SK-N-SH (cell line): Measurements from ENCODE around the gene CHCHD6. TPM values are rescaled to one million over a fixed set of nuclear protein-coding genes. Genes with fewer than 3 reads are reported as not detected.
A peak's percentile ranks its signal among the peaks of the same experiment; 100 is the strongest.

Experiments used
- CTCF ChIA-PET: fragments of 300-600, 350-600 bp; formaldehyde crosslinking; extraction: SDS; loops from one replicate; lab custom pipeline; 2021; lab: Yijun Ruan, JAX
- POLR2A ChIA-PET: fragments of 350-600 bp; sonication (Branson Sonifier 250); formaldehyde crosslinking; extraction: SDS; loops from one replicate; lab custom pipeline; 2020; ENCODE audit warnings: antibody characterized with exemption, inconsistent platforms; lab: Yijun Ruan, JAX
- DNase-seq: peaks from one replicate; pipeline ENCODE4 v3.0.0; 2012
- H2AFZ ChIP-seq: fragments of 200-600 bp; sonication (generic); 2 replicates; pipeline ENCODE4 v1.8.1; 2016; ENCODE audit warnings: antibody characterized with exemption, mild to moderate bottlenecking, low read depth
- H3F3A ChIP-seq: fragments of 200-600 bp; sonication (generic); replicated peaks from 2 replicates; pipeline ENCODE3; 2016; ENCODE audit warnings: antibody characterized with exemption, mild to moderate bottlenecking; ENCODE audit not compliant: insufficient read depth
- H3K27ac ChIP-seq, 2 experiments: fragments of 200-500 bp in 1 of 2; fragments of 200-600 bp in 1 of 2; sonication (Bioruptor generic) in 1 of 2; sonication (generic), shearing (Covaris generic) in 1 of 2; 2 replicates each; pipeline versions ENCODE4 v1.5.1 to v1.6.1; 2014 to 2016; ENCODE audit warnings: low read depth in 2 of 2, inconsistent platforms in 1 of 2, low read length in 1 of 2, mild to moderate bottlenecking in 1 of 2, mixed read lengths in 1 of 2
- H3K27me3 ChIP-seq: fragments of 200-600 bp; sonication (generic), shearing (Covaris generic); 2 replicates; pipeline ENCODE4 v1.6.1; 2016; ENCODE audit warnings: mixed run types; ENCODE audit not compliant: insufficient read depth
- H3K36me3 ChIP-seq, 2 experiments: fragments of 200-500 bp in 1 of 2; fragments of 200-600 bp in 1 of 2; sonication (Bioruptor generic) in 1 of 2; sonication (generic) in 1 of 2; replicated peaks in 1 of 2; 2 replicates each; pipeline versions ENCODE3 to v1.5.1; 2014 to 2016; ENCODE audit warnings: low read length in 1 of 2, mild to moderate bottlenecking in 1 of 2; ENCODE audit not compliant: insufficient read depth in 2 of 2, control insufficient read depth in 1 of 2
- H3K4me1 ChIP-seq, 2 experiments: fragments of 200-500 bp in 1 of 2; fragments of 200-600 bp in 1 of 2; sonication (Bioruptor generic) in 1 of 2; sonication (generic), shearing (Covaris generic) in 1 of 2; 2 replicates each; pipeline versions ENCODE4 v1.5.1 to v1.6.1; 2014 to 2016; ENCODE audit warnings: low read depth in 1 of 2, low read length in 1 of 2, mixed run types in 1 of 2; ENCODE audit not compliant: insufficient read depth in 2 of 2, control insufficient read depth in 1 of 2
- H3K4me2 ChIP-seq: fragments of 200-600 bp; sonication (generic), shearing (Covaris generic); 2 replicates; pipeline ENCODE4 v1.6.1; 2017; ENCODE audit warnings: mixed run types
- H3K4me3 ChIP-seq, 2 experiments: fragments of 200-500 bp in 1 of 2; fragments of 200-600 bp in 1 of 2; sonication (Bioruptor generic) in 1 of 2; sonication (generic), shearing (Covaris generic) in 1 of 2; 2 replicates each; pipeline versions ENCODE4 v1.5.1 to v1.8.1; 2014 to 2016; ENCODE audit warnings: low read depth in 2 of 2, inconsistent platforms in 1 of 2, low read length in 1 of 2, mild to moderate bottlenecking in 1 of 2, mixed read lengths in 1 of 2, moderate library complexity in 1 of 2
- H3K79me2 ChIP-seq: fragments of 200-600 bp; sonication (generic); 2 replicates; pipeline ENCODE4 v1.8.1; 2017; ENCODE audit warnings: mild to moderate bottlenecking; ENCODE audit not compliant: insufficient read depth
- H3K9ac ChIP-seq: fragments of 200-600 bp; sonication (generic); 2 replicates; pipeline ENCODE4 v1.6.1; 2017; ENCODE audit warnings: mixed run types
- H3K9me2 ChIP-seq: fragments of 200-600 bp; sonication (generic); 2 replicates; pipeline ENCODE4 v1.6.1; 2017; ENCODE audit warnings: mixed run types
- H3K9me3 ChIP-seq: fragments of 200-600 bp; sonication (generic); 2 replicates; pipeline ENCODE4 v1.6.1; 2017; ENCODE audit warnings: mixed run types, mild to moderate bottlenecking, moderate library complexity
- H4K20me1 ChIP-seq: fragments of 200-600 bp; sonication (generic); 2 replicates; pipeline ENCODE4 v1.6.1; 2017; ENCODE audit warnings: mild to moderate bottlenecking, mixed run types; ENCODE audit not compliant: insufficient read depth
- ELF1 ChIP-seq: IDR thresholded peaks from 2 replicates; pipeline ENCODE4 v1.4.0; 2012
- GATA2 ChIP-seq: sonication (generic); formaldehyde crosslinking; IDR thresholded peaks from 2 replicates; pipeline ENCODE4 v1.5.0; 2020; ENCODE audit warnings: mild to moderate bottlenecking, missing genetic modification reagents
- RCOR1 ChIP-seq: fragments of 150-350 bp; IDR thresholded peaks from 2 replicates; pipeline ENCODE4 v1.6.1; 2017; ENCODE audit warnings: antibody characterized with exemption, low read length
- RXRA ChIP-seq: IDR thresholded peaks from 2 replicates; pipeline ENCODE4 v1.4.0; 2012; ENCODE audit warnings: low read depth, mild to moderate bottlenecking, borderline replicate concordance
- SIN3A ChIP-seq: IDR thresholded peaks from 2 replicates; pipeline ENCODE4 v1.6.1; 2012; ENCODE audit warnings: low read depth, mild to moderate bottlenecking, low read length, moderate library complexity, borderline replicate concordance
- SMC3 ChIP-seq: IDR thresholded peaks from 2 replicates; pipeline ENCODE4 v1.6.1; 2012; ENCODE audit warnings: low read depth, low read length, improper control_type of control experiment
- TEAD4 ChIP-seq: IDR thresholded peaks from 2 replicates; pipeline ENCODE4 v1.4.0; 2012; ENCODE audit warnings: mild to moderate bottlenecking, borderline replicate concordance; ENCODE audit not compliant: insufficient read depth
- USF1 ChIP-seq: IDR thresholded peaks from 2 replicates; pipeline ENCODE4 v1.4.0; 2012; ENCODE audit warnings: low read depth, borderline replicate concordance
- USF2 ChIP-seq: fragments of 150-350 bp; IDR thresholded peaks from 2 replicates; pipeline ENCODE4 v1.6.1; 2017; ENCODE audit warnings: antibody characterized with exemption, low read length, low read depth, borderline replicate concordance
- WGBS: methylation state at CpG from one replicate; pipeline ENCODE4 v1.1.6; 2017; ENCODE audit warnings: low lambda C conversion rate; 5-methylcytosine and 5-hydroxymethylcytosine counted together
- polyA plus RNA-seq, 3 experiments: library from polyadenylated mRNA; depleted of rRNA; stranded (reverse); fragments of >200 nt; gene quantifications; 2 replicates each; pipeline ENCODE4 v1.2.3, GENCODE V29; 2012
- TF ChIP-seq, protein P1 (sequence below): IDR thresholded peaks from 2 replicates; pipeline ENCODE4 v1.6.1; 2012; ENCODE audit warnings: mild to moderate bottlenecking, low read depth, low read length, moderate library complexity

CHCHD6 gene
- polyA plus RNA-seq, 1 of the 3 experiments (the other 2 are of a cell fraction): 42.5 TPM

DNA sequence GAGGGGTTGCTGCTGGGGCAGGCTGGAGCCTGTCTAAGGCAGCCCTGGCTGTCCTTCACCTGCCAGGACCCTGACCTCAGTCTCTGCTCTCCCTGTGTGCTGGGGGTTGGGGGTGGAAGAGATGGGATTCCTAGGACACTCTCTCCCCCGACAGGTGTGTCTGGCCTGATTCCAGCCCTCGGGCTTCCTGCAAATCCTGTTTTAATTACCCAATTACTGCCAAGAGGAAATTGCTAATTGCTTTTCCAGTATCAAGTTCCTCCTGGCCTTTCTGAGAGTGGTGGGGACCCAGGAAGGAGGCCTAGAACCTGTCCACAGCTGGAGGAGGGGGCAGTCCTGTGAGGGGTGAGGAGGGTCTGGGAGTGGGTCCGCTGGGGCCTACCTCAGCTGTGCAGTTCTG lies 294.7 kb downstream of the CHCHD6 start (continued):
- TF ChIP-seq, protein P1, sequence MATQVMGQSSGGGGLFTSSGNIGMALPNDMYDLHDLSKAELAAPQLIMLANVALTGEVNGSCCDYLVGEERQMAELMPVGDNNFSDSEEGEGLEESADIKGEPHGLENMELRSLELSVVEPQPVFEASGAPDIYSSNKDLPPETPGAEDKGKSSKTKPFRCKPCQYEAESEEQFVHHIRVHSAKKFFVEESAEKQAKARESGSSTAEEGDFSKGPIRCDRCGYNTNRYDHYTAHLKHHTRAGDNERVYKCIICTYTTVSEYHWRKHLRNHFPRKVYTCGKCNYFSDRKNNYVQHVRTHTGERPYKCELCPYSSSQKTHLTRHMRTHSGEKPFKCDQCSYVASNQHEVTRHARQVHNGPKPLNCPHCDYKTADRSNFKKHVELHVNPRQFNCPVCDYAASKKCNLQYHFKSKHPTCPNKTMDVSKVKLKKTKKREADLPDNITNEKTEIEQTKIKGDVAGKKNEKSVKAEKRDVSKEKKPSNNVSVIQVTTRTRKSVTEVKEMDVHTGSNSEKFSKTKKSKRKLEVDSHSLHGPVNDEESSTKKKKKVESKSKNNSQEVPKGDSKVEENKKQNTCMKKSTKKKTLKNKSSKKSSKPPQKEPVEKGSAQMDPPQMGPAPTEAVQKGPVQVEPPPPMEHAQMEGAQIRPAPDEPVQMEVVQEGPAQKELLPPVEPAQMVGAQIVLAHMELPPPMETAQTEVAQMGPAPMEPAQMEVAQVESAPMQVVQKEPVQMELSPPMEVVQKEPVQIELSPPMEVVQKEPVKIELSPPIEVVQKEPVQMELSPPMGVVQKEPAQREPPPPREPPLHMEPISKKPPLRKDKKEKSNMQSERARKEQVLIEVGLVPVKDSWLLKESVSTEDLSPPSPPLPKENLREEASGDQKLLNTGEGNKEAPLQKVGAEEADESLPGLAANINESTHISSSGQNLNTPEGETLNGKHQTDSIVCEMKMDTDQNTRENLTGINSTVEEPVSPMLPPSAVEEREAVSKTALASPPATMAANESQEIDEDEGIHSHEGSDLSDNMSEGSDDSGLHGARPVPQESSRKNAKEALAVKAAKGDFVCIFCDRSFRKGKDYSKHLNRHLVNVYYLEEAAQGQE: no peak

GRCh38 chr3:126999383-126999782 lies 295.3 kb downstream of the CHCHD6 start:
- Histone ChIP-seq H3K9ac (no peak overlapping the region), H2AFZ (no peak overlapping the region), H3K4me3 (no peak overlapping the region), H3K27me3 (no peaks in the 10 kb centered on the region), H3K4me1 (peaks cover 21 to 74% of the 10 kb centered on the region in 2 experiments; a peak in 3 of 4 replicates), H3K79me2 (peaks cover 78% of the 10 kb centered on the region), H3F3A (peaks cover 8% of the 10 kb centered on the region), H3K27ac (no peak overlapping the region), H3K9me2 (no peaks in the 10 kb centered on the region), H4K20me1 (peaks cover 42% of the 10 kb centered on the region), H3K9me3 (no peaks in the 10 kb centered on the region), H3K4me2 (no peak overlapping the region), H3K36me3 (peaks cover 0 to 13% of the 10 kb centered on the region in 2 experiments)
- ChIA-PET CTCF (interaction anchor here (1.1 to 3.8 kb wide), 2 partner anchors 11 to 247 kb away, joined by 3 to 16 read pairs; no protein-coding TSS in a partner anchor), POLR2A (no interaction called here)
- 94% methylated on average over 6 of the region's 15 CpGs for WGBS
- DNase-seq: no peak
- TF ChIP-seq TEAD4: no peak
- no peak for TF ChIP-seq USF1

DNA sequence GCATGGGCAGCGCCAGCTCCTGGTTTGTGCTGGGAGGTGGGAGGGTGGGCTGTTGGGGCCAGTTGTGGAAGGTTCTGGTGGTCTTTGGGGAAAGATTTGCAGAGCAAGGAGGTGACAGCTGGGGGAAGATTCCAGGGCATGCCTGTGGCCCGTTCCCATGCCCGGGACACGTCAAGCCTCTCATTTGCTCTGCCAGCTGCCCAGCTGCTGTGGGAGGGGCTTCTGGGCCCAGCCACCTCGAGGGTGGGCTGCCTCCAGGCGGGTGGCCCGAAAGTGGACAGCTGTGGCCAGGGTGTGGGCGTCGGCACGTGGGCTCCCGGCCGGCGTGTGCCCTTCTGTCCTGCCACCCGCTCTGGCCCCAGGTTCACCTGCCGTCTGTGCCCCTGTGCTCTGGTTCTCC lies 296.1 kb downstream of the CHCHD6 start:
- Histone ChIP-seq H3F3A (peaks cover 8% of the 10 kb centered on the region), H3K79me2 (peaks cover 71% of the 10 kb centered on the region), H3K9me2 (no peaks in the 10 kb centered on the region), H3K27me3 (no peaks in the 10 kb centered on the region), H3K9me3 (no peaks in the 10 kb centered on the region), H3K9ac (no peak overlapping the region), H3K4me2 (no peak overlapping the region), H3K27ac (peak overlapping the region in 1 of 2 experiments; percentile 97; a peak in 1 of 4 replicates), H2AFZ (no peak overlapping the region), H4K20me1 (peaks cover 35% of the 10 kb centered on the region), H3K4me3 (no peak overlapping the region), H3K36me3 (peaks cover 0 to 12% of the 10 kb centered on the region in 2 experiments), H3K4me1 (peaks cover 17 to 74% of the 10 kb centered on the region in 2 experiments; a peak in 3 of 4 replicates)
- no peak for DNase-seq
- POLR2A ChIA-PET: no interaction called here
- no CpG with 5 or more reads among the region's 15 CpGs for WGBS
- CTCF ChIA-PET: interaction anchor here (1.7 to 3.8 kb wide), 3 partner anchors 11 to 248 kb away, joined by 5 to 16 read pairs (median 12); partner anchors contain the start of gene PLXNA1
- TF ChIP-seq RCOR1 (no peak), RXRA (no peak), GATA2 (CRISPR knock-in tag) (no peak), SMC3 (no peak), USF2 (no peak), SIN3A (no peak), ELF1 (no peak)
